OCI-LY3 (cell line): Measurements from ENCODE around the gene CYP2F1.

ENCODE experiments used
- CTCF ChIP-seq: fragments of 200-600, 300-600 bp; sonication (generic); IDR thresholded peaks from 2 replicates; pipeline ENCODE4 v1.5.1; 2014; ENCODE audit warnings: antibody characterized with exemption, low read length, low read depth
- EZH2phosphoT487 ChIP-seq: fragments of 200-600 bp; shearing (Covaris generic); IDR thresholded peaks from 2 replicates; pipeline ENCODE4 v1.6.1; 2018; ENCODE audit warnings: antibody characterized with exemption, mixed run types, low read depth

GRCh38 chr19:41175801-41176777, 61.9 kb downstream of the CYP2F1 start:
- no peak for TF ChIP-seq CTCF
- TF ChIP-seq EZH2phosphoT487 = no peak
